Lung (tissue), 12 donors: ENCODE measurements around the gene CSNK2B. TPM values are rescaled to one million over a fixed set of nuclear protein-coding genes. Genes with fewer than 3 reads are reported as not detected.
A peak's percentile ranks its signal among the peaks of the same experiment; 100 is the strongest.

Experiments
- ATAC-seq: fragments of 200-7000 bp; cut with Tn5 transposase; one replicate; pipeline ENCODE4 v1.9.1; 2020; ENCODE audit warnings: moderate number of reproducible peaks; ENCODE audit not compliant: insufficient read depth, low FRiP score
- DNase-seq, 3 donors: peaks; one replicate each; pipeline ENCODE4 v3.0.0-alpha.2; 2013 to 2017
- H3K27ac ChIP-seq, 2 donors: one replicate each; pipeline ENCODE4 v1.5.1; 2013; ENCODE audit warnings: mild to moderate bottlenecking in 2 of 2, moderate library complexity in 2 of 2, control low read depth in 1 of 2, inconsistent platforms in 1 of 2, low read depth in 1 of 2, low read length in 1 of 2
- H3K27me3 ChIP-seq, 3 donors: one replicate each; pipeline ENCODE4 v1.5.1; 2013; ENCODE audit warnings: low read length in 2 of 3; ENCODE audit not compliant: control insufficient read depth in 3 of 3, insufficient read depth in 3 of 3
- H3K36me3 ChIP-seq, 4 donors: one replicate each; pipeline ENCODE4 v1.5.1; 2013; ENCODE audit warnings: low read length in 4 of 4, mild to moderate bottlenecking in 1 of 4, moderate library complexity in 1 of 4; ENCODE audit not compliant: control insufficient read depth in 4 of 4, insufficient read depth in 4 of 4
- H3K4me1 ChIP-seq, 5 donors: one replicate each; pipeline ENCODE4 v1.5.1; 2013; ENCODE audit warnings: low read length in 5 of 5, mild to moderate bottlenecking in 2 of 5, moderate library complexity in 1 of 5; ENCODE audit not compliant: control insufficient read depth in 5 of 5, insufficient read depth in 5 of 5
- H3K4me3 ChIP-seq: one replicate; pipeline ENCODE4 v1.5.1; 2013; ENCODE audit warnings: mild to moderate bottlenecking, control low read depth, moderate library complexity
- H3K9ac ChIP-seq, 2 donors: one replicate each; pipeline ENCODE4 v1.5.1; 2013; ENCODE audit warnings: low read length in 2 of 2, control low read depth in 1 of 2; ENCODE audit not compliant: insufficient read depth in 1 of 2
- H3K9me3 ChIP-seq, 4 donors: one replicate each; pipeline ENCODE4 v1.5.1; 2013; ENCODE audit warnings: low read length in 3 of 4, mild to moderate bottlenecking in 1 of 4, moderate library complexity in 1 of 4; ENCODE audit not compliant: control insufficient read depth in 4 of 4, insufficient read depth in 3 of 4
- CTCF ChIP-seq: IDR thresholded peaks from 2 replicates; pipeline ENCODE4 v1.5.1; 2012; ENCODE audit warnings: mild to moderate bottlenecking; ENCODE audit errors: control extremely low read depth, extremely low read depth
- WGBS, 2 donors: extraction: QIAGEN DNeasy Blood & Tissue Kit; methylation state at CpG; one replicate each; pipeline ENCODE4 v1.1.7; 2013; 5-methylcytosine and 5-hydroxymethylcytosine counted together
- polyA plus RNA-seq, 2 donors: library from polyadenylated mRNA; stranded (reverse); fragments of 200-250 nt; gene quantifications; one replicate each; pipeline ENCODE4 v1.2.1, GENCODE V29; 2013
- total RNA-seq, 2 donors: library from RNA; depleted of rRNA in 1 of 2; stranded (reverse); fragments of >200 nt in 1 of 2; gene quantifications; one replicate each; pipeline ENCODE4 v1.2.1, GENCODE V29; 2014 to 2021
- donor health status: control.
- donor health status: control.
- donor health status: Bipolar disorder and iron deficiency.
- donor health status: healthy.
- donor health status: DM: yes; HTN: yes; CAD: no.

CSNK2B gene
- total and polyA plus RNA-seq, 4 donors = 114 to 154 (median 137) TPM

DNA sequence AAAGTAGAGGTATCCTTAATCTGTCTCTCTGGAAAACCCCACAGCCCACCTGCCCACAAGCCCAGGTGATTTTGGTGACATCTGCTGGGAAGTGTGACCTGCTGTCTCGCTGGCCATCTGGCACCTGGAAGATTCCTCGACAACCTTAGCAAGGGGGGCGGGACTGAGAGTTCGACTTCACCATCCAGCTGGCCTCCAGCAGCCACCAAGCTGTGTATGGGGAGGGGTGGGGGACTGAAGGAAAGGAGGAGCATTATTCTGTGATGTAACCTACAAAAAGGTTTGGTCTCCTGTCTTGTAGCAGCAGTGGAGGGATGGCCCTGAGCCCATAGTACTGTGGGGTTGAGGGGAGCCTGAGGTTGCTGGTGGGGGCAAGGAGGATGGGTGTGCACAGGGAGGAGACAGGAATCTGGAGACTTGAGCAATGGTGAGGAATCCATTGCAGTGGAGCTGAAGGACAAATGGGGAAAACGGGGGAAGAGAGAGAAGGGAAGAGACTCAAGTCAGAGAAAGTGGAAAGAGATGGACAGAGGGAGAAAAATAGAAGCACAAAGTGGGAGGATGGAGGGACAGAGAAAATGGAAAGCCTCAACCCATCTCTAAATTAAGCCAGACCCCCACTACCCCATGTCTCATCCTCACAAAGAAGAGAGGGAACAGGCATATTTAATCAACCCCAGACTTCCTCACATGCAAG, 44.8 kb downstream of the CSNK2B start:
- TF ChIP-seq CTCF = no peak
- no peaks in the 10 kb centered on the region for H3K9me3 ChIP-seq
- no peaks in the 10 kb centered on the region for H3K36me3 ChIP-seq
- H3K4me1 ChIP-seq = peaks cover 0 to 18% (median 8%) of the 10 kb centered on the region in 5 donors
- H3K4me3 ChIP-seq = no peak overlapping the region
- DNase-seq (no peak), ATAC-seq (no peak)
- no peaks in the 10 kb centered on the region for H3K27me3 ChIP-seq
- WGBS, 2 donors = 69 to 78% methylated on average over 5 of the region's 5 CpGs
- H3K27ac ChIP-seq = no peak overlapping the region
- H3K9ac ChIP-seq = no peak overlapping the region

DNA sequence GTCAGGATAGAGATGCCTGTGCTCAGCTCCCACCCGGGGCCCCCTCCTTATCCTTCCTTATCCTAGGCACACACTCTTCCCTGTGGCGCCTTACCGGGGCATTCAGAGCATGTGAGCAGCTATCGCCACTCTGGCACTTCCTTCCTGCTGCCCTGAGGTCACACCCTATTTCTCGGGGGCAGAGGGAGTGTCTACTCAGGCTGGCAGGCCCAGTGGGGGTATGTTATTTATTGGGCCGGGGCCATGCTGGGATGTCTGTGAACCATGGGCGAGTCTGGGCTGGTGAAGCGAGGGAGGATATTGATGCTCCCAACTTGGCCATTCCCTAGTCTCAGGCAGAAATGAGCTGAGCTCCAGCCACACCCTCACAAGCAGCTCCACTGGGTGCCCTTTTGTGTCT, 45.4 kb downstream of the CSNK2B start:
- Histone ChIP-seq H3K36me3 (no peaks in the 10 kb centered on the region), H3K4me1 (peaks cover 0 to 19% (median 8%) of the 10 kb centered on the region in 5 donors), H3K9ac (no peak overlapping the region), H3K27me3 (no peaks in the 10 kb centered on the region), H3K4me3 (no peak overlapping the region), H3K9me3 (no peaks in the 10 kb centered on the region), H3K27ac (no peak overlapping the region)
- WGBS, 2 donors = 32 to 36% methylated on average over 8 of the region's 8 CpGs
- DNase-seq = no peak
- TF ChIP-seq CTCF = no peak
- peak; percentile 19 for ATAC-seq

DNA sequence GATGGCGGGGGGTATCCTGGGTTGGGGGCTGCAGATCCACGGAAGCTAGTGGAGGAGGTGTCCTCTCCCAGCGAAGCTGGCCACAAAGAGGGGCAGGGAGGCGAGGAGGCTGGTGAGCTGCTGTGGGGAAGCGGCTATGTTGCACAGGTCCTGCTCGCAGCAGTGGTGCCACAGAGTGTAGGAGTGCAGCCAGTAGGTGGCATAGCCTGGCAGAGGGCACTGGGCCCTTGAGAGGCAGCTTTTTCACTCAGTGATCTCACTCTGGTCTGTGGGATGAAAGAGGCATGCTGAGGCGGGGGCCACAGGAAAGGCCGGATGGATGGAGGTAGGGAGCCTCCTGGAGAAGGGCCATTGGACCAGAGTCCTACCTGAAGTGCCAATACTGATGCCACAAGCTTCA, 46.4 kb downstream of the CSNK2B start:
- H3K4me3 ChIP-seq = no peak overlapping the region
- TF ChIP-seq CTCF = no peak
- H3K4me1 ChIP-seq = peaks cover 0 to 19% (median 8%) of the 10 kb centered on the region in 5 donors
- DNase-seq = no peak
- H3K27me3 ChIP-seq = no peaks in the 10 kb centered on the region
- no peak overlapping the region for H3K9ac ChIP-seq
- no peak overlapping the region for H3K27ac ChIP-seq
- no peaks in the 10 kb centered on the region for H3K9me3 ChIP-seq
- WGBS, 2 donors = 76 to 81% methylated on average over 8 of the region's 8 CpGs
- no peaks in the 10 kb centered on the region for H3K36me3 ChIP-seq
- ATAC-seq = no peak

DNA sequence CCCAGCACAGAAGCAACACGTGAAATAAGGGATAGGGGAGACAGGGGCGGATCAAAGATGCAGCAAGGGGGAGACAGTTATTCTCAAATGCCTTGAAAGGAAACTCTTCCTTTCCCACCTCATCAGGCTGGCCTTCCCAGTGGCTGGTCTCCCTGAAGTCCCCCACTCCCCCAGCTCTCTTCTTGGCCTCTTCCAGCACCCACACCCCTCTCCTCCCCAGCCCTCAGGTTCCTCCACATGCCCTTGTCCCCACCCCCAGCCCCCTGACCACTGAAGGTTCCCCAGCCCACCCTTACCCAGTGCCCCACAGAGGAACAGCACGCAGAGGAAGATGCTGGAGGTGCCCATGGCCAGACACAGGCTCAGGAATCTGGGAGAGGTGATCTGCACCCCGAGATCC, 47.6 kb downstream of the CSNK2B start:
- ATAC-seq (no peak), DNase-seq (no peak)
- peaks cover 0 to 22% (median 8%) of the 10 kb centered on the region in 5 donors for H3K4me1 ChIP-seq
- no peaks in the 10 kb centered on the region for H3K9me3 ChIP-seq
- no peaks in the 10 kb centered on the region for H3K36me3 ChIP-seq
- H3K27ac ChIP-seq = no peak overlapping the region
- TF ChIP-seq CTCF = no peak
- no peak overlapping the region for H3K9ac ChIP-seq
- no peaks in the 10 kb centered on the region for H3K27me3 ChIP-seq
- no peak overlapping the region for H3K4me3 ChIP-seq
- WGBS, 2 donors = 79 to 83% methylated on average over 4 of the region's 4 CpGs
